Measurements from ENCODE around the gene CP. TPM values are rescaled to one million over a fixed set of nuclear protein-coding genes. Genes with fewer than 3 reads are reported as not detected.

Gene CP
- polyA plus RNA-seq, 1 donor (not counting 4 experiments of a cell fraction or from before 2014, with no cell fraction given) = 0.03 TPM

GRCh38 chr3:149150436-149150835, 71.2 kb downstream of the CP start:
- no peaks in the 10 kb centered on the region for H3K27me3 ChIP-seq (ENCODE audit: control insufficient read depth, extremely low read depth, insufficient read depth, low read length)

GRCh38 chr3:149145974-149146373, 75.7 kb downstream of the CP start:
- Histone ChIP-seq H3K4me2 (ENCODE audit: control insufficient read depth, extremely low read depth, insufficient read depth, low read depth, low read length) (no peak overlapping the region), H4K20me1 (ENCODE audit: control insufficient read depth, extremely low read depth, insufficient read depth, low read length) (no peaks in the 10 kb centered on the region), H3K36me3 (ENCODE audit: control insufficient read depth in 2 of 2, extremely low read depth in 1 of 2, insufficient read depth in 2 of 2, low read length in 2 of 2) (peaks cover 2 to 5% of the 10 kb centered on the region in 2 experiments), H3K9ac (ENCODE audit: control insufficient read depth, extremely low read depth, insufficient read depth, low read length) (no peak overlapping the region), H3K27me3 (ENCODE audit: control insufficient read depth, extremely low read depth, insufficient read depth, low read length) (no peaks in the 10 kb centered on the region), H2AFZ (ENCODE audit: control insufficient read depth, low read length) (no peak overlapping the region), H3K9me3 (ENCODE audit: control insufficient read depth, low read depth, low read length) (no peaks in the 10 kb centered on the region), H3K27ac (ENCODE audit: control insufficient read depth, insufficient read depth, low read length) (no peak overlapping the region), H3K9me1 (ENCODE audit: control insufficient read depth, extremely low read depth, insufficient read depth, low read length) (peaks cover 2% of the 10 kb centered on the region), H3K4me3 (ENCODE audit: control insufficient read depth in 2 of 3, extremely low read depth in 1 of 3, insufficient read depth in 2 of 3, low read depth in 1 of 3, low read length in 3 of 3) (no peak overlapping the region), H3K79me2 (ENCODE audit: control insufficient read depth, insufficient read depth, low read length) (no peaks in the 10 kb centered on the region), H3K4me1 (ENCODE audit: control insufficient read depth, extremely low read depth, insufficient read depth, low read length) (no peaks in the 10 kb centered on the region)
- dilution Hi-C loops (cut with MboI; ENCODE audit: extremely low pct_ligation_motif_present, low sequenced_read_pairs) = no loop called here
- DNase-seq (ENCODE audit: low read depth, low spot score) = no peak
- no peak for TF ChIP-seq CTCF (optimal IDR thresholded peaks at IDR 0.05 in 1 of 3, IDR thresholded peaks at IDR 0.05 in 1 of 3, conservative IDR thresholded peaks at IDR 0.05 in 1 of 3; ENCODE audit: extremely low read depth in 1 of 3, insufficient read depth in 2 of 3, low read length in 3 of 3)
- no peak for TF ChIP-seq EZH2 (IDR thresholded peaks at IDR 0.05; ENCODE audit: low read length)
- no peak for FAIRE-seq

More at GRCh38 chr3:149150436-149150835, 71.2 kb downstream of the CP start:
- no peak for FAIRE-seq
- Histone ChIP-seq H3K79me2 (ENCODE audit: control insufficient read depth, insufficient read depth, low read length) (no peaks in the 10 kb centered on the region), H3K36me3 (ENCODE audit: control insufficient read depth in 2 of 2, extremely low read depth in 1 of 2, insufficient read depth in 2 of 2, low read length in 2 of 2) (peaks cover 0 to 3% of the 10 kb centered on the region in 2 experiments), H3K9me1 (ENCODE audit: control insufficient read depth, extremely low read depth, insufficient read depth, low read length) (peaks cover 2% of the 10 kb centered on the region), H3K27ac (ENCODE audit: control insufficient read depth, insufficient read depth, low read length) (no peak overlapping the region), H3K9ac (ENCODE audit: control insufficient read depth, extremely low read depth, insufficient read depth, low read length) (no peak overlapping the region), H3K4me1 (ENCODE audit: control insufficient read depth, extremely low read depth, insufficient read depth, low read length) (peaks cover 7% of the 10 kb centered on the region), H4K20me1 (ENCODE audit: control insufficient read depth, extremely low read depth, insufficient read depth, low read length) (no peaks in the 10 kb centered on the region), H3K4me2 (ENCODE audit: control insufficient read depth, extremely low read depth, insufficient read depth, low read depth, low read length) (no peak overlapping the region), H3K4me3 (ENCODE audit: control insufficient read depth in 2 of 3, extremely low read depth in 1 of 3, insufficient read depth in 2 of 3, low read depth in 1 of 3, low read length in 3 of 3) (no peak overlapping the region), H3K9me3 (ENCODE audit: control insufficient read depth, low read depth, low read length) (no peaks in the 10 kb centered on the region), H2AFZ (ENCODE audit: control insufficient read depth, low read length) (no peak overlapping the region)
- TF ChIP-seq CTCF (optimal IDR thresholded peaks at IDR 0.05 in 1 of 3, IDR thresholded peaks at IDR 0.05 in 1 of 3, conservative IDR thresholded peaks at IDR 0.05 in 1 of 3; ENCODE audit: extremely low read depth in 1 of 3, insufficient read depth in 2 of 3, low read length in 3 of 3) (no peak), EZH2 (IDR thresholded peaks at IDR 0.05; ENCODE audit: low read length) (no peak)
- DNase-seq (ENCODE audit: low read depth, low spot score) = no peak
- dilution Hi-C loops (cut with MboI; ENCODE audit: extremely low pct_ligation_motif_present, low sequenced_read_pairs) = no loop called here

All from keratinocyte (primary cell).